ENCODE data around the gene SLCO2B1.
"Not testable (repeated sequence)": the region's sequence is repeated elsewhere in the genome, so short reads cannot be mapped to it uniquely, and the experiment has no call there.

The SLCO2B1 gene, protein sequence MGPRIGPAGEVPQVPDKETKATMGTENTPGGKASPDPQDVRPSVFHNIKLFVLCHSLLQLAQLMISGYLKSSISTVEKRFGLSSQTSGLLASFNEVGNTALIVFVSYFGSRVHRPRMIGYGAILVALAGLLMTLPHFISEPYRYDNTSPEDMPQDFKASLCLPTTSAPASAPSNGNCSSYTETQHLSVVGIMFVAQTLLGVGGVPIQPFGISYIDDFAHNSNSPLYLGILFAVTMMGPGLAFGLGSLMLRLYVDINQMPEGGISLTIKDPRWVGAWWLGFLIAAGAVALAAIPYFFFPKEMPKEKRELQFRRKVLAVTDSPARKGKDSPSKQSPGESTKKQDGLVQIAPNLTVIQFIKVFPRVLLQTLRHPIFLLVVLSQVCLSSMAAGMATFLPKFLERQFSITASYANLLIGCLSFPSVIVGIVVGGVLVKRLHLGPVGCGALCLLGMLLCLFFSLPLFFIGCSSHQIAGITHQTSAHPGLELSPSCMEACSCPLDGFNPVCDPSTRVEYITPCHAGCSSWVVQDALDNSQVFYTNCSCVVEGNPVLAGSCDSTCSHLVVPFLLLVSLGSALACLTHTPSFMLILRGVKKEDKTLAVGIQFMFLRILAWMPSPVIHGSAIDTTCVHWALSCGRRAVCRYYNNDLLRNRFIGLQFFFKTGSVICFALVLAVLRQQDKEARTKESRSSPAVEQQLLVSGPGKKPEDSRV

DNA sequence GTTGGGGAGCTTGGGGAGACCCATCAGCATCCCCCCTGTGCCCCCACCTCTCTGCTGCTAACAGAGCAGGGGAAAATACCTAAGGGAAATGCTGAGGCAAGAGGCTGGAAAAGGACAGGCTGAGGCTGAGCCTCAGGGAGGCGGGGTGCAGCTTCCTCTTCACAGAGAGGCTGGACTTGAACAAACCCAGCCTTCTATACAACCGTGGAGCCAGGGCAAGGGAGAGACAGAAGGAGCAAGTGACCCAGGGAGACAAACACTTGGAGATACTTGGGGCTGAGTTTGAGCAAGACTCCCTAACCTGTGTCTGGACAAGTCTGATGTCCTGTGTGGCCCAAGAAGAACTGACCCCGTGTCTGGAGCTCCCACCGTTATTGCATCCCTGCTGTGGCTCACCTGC lies at the start of gene SLCO2B1:
SLCO2B1 (plus strand) TSS at position 229 of the 400 bp plus-strand sequence. CDS start 275 bp downstream, outside the sequence.
- FAIRE-seq (no peak), DNase-seq (ENCODE audit: insufficient read length, low spot score) (no peak)

DNA sequence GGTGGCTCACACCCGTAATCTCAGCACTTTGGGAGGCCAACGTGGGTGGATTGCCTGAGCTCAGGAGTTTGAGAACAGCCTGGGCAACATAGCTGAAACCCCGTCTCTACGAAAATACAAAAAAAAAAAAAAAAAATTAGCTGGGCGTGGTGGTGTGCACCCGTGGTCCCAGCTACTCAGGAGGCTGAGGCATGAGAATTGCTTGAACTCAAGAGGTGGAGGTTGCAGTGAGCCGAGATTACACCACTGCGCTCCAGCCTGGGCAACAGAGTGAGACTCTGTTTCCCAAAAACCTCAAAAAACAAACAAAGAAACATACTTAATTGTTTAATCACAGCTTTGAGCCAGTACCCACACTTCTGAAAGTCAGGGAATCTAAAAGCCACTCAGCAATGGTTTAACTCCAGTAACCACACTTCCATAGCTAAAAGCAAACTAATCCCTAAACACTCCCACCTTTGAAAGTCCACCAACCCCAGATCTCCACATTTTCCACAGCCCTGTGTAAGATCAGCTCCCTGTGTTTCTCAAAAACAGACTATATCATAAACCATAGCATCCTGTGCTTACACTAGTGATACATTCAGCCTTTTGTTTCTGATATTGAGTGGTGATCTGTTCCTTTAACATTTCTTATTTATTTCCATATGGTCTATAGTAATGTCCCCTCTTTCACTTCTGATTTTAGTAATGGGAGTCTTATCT lies 49.3 kb upstream of the SLCO2B1 start:
- DNase-seq (ENCODE audit: insufficient read length, low spot score), result no peak
- peak; percentile 28 for FAIRE-seq

DNA sequence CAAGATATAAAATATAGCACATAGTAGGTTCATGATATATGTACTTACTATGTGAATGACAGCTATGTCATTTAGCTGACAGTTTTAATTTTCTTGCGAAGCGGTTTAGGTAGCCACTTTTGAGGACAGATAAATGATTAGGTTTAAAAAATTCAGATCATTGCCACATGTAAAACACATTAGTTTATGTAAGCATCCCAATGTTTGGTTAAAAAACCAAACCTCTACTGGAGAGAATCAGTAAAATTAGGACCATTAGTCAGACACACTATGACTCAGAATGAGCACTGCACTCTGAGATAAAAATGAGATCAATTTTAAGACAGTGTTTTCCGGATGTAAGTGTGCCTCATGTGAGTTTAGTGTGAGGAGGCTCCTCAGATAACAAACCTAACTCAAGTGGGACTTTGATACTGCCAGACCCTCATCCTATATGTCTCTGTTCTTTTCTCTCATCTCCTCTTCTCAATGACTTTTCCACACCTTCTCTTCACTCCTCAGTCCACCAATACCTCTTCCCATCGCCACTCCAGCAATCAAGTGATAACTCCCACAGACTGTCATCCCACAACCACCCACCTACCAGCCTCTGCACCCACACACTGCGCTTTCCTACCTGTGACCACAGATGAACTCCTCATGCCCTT lies 47.4 kb upstream of the SLCO2B1 start:
- no peak for DNase-seq (ENCODE audit: insufficient read length, low spot score)
- peak; percentile 72 for FAIRE-seq

DNA sequence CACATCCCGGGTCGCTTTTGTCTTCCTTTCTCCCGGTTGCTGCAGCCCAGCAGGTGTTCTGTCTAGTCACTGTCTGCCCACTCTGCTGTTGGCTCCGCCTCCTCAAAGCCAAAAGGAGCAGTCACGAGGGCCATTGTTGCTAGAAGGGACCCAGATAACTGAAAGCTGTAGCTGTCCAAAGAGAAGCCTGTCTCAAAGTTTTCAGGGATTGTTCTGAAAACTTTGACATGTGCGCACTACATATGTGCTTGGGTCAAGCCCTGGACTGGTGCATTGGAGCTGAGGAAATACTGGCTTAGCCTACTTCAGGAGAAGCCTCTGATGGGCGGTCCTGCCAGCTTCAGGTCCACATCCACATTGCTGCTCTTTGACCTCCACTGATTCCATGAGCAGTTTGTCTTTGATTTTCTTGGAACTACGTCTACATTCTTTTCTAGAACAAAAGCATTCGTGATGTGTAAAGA lies 45.4 kb upstream of the SLCO2B1 start:
- DNase-seq (ENCODE audit: insufficient read length, low spot score) (no peak), FAIRE-seq (no peak)

DNA sequence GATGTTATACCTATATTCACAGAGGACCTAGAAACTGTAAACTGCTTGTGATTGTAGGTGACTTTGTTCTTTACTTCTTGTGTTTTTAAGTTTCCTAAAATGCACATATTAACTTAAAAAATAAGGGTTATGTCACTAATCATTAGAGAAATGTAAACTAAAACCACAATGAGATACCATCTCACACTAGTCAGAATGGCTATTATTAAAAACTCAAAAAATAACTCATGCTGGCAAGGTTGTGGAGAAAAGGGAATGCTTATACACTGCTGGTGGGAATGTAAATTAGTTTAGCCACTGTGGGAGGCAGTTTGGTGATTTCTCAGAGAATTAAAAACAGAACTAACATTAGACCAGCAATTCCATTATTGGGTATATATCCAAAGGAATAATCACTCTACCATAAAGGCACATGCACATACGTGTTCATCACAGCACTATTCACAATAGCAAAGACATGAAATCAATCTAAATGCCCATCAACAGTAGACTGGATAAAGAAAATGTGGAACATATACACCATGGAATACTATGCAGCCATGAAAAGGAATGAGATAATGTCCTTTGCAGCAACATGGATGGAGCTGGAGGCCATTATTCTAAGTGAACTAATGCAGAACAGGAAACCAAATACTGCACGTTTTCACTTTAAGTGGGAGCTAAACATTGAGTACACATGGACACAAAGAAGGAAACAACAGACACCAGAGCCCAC lies 44.8 kb upstream of the SLCO2B1 start:
- FAIRE-seq; DNase-seq (ENCODE audit: insufficient read length, low spot score): not testable (repeated sequence)

DNA sequence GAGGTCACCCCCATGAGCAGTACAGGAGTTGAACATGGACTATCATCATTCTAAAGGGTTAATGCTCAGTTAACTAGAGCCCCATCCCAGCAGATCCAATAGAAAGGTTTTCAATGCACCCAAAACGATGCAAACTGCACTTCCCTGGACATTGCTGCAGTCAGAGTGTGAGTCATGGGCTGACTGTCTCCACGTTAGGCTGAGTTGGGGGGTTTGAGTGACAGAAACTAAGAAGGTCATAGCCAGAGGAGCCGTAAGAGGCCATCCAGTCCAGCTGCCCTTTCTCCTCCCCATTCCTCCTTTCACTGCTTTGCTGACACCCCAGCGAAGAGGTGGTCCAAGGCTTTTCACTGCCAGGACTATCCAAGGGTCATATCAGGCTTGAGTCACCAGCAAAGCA lies 43.7 kb upstream of the SLCO2B1 start:
- FAIRE-seq, result no peak
- DNase-seq (ENCODE audit: insufficient read length, low spot score), result no peak

DNA sequence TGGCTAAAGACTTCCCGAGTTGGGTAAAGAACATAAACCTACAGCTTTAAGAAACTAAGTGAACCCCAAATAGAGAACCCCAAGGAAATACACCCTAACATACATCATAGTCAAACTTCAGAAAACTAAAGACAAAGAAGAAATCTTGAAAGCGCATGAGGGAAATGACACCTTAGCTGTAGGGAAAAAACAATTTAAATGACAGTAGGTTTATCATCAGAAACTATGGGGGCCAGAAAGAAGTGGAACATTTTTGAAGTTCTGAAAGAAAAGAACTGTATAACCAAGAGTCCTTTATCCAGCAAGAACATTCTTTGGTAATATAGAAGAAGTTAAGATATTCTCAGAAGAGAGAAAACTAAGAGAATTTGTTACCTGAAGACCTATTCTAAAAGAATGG lies 38.7 kb upstream of the SLCO2B1 start:
- DNase-seq (ENCODE audit: insufficient read length, low spot score), result no peak
- no peak for FAIRE-seq

DNA sequence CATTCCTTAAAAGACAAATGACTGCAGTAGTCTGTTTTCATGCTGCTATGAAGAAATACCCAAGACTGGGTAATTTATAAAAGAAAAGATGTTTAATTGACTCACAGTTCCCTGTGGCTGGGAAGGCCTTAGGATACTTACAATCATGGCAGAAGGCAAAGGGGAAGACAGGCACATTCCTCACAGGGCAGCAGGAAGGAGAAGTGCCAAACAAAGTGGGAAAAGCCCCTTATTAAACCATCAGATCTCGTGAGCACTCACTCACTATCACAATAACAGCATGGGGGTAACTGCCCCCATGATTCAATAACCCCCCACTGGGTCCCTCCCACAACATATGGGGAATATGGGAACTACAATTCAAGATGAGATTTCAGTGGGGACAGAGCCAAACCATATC lies 37.9 kb upstream of the SLCO2B1 start:
- FAIRE-seq (no peak), DNase-seq (ENCODE audit: insufficient read length, low spot score) (no peak)

DNA sequence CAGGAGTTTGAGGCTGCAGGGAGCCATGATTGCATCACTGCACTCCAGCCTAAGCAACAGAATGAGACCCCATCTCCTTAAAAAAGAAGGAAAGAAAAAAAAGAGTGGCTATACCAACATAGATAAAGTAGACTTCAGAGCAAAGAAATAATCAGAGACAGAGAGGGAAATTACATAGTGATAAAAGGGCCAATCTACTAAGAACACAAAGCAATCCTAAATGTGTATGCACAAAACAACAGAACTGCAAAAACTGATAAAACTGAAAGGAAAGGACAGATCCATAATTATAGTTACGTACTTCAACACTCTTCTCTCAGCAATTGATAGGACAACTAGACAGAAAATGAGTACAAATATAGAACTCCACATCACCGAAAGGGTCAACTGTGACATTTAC lies 36.4 kb upstream of the SLCO2B1 start:
- DNase-seq (ENCODE audit: insufficient read length, low spot score) (no peak), FAIRE-seq (no peak)

DNA sequence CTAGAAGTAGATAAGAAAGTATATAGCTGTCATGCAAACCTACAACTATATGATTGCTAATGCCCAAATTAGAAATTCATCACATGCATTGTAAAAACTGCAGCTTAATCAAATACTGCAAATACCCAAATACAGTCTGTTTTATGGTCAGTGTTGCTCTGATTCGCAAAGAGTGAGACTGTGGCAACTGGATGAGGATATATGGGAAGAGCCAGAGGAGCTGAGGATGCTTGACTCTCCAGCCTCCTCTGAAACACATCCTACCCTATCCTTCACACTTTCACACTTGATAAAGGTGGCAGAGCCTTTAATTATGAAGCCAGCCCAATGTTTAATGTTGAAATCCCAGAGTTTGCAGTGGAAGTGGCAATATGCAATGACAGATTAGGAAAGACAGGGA lies 32.3 kb upstream of the SLCO2B1 start:
- no peak for FAIRE-seq
- no peak for DNase-seq (ENCODE audit: insufficient read length, low spot score)

DNA sequence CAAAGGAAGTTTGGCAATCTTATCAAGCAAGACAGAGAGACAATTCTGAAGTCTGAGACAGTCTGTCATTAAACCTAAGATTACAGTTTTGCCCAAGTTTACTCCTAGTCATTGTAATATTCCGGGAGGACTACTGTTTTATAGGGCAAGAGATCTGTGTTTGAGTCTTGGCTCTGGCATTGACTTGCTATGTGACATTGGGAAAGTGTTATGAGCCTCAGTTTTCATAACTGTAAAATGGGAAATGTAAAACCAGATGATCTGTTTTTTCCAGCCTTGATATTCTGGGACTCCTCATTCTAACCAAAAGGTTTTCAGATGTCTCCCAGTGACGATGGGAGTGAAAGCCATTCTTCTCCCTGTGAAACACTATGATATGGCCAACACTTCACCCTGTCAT lies 24.3 kb upstream of the SLCO2B1 start:
- no peak for DNase-seq (ENCODE audit: insufficient read length, low spot score)
- no peak for FAIRE-seq

DNA sequence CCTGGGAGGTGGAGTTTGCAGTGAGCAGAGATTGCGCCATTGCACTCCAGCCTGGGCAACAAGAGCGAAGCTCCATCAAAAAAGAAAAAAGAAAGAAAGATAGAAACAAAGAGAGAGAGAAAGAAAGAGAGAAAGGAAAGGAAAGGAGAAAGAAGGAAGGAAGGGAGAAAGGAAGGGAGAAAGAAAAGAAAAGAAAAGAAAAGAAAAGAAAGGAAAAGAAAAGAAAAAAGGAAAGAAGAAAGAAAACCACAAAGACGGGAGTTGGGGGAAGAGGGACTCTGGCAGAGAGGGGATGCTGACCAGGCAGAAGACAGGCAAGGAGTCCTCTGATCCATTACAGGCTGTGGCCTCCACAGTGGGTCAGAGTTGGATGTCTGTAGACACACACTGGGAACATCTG lies 18.8 kb upstream of the SLCO2B1 start:
- FAIRE-seq (no peak), DNase-seq (ENCODE audit: insufficient read length, low spot score) (no peak)

DNA sequence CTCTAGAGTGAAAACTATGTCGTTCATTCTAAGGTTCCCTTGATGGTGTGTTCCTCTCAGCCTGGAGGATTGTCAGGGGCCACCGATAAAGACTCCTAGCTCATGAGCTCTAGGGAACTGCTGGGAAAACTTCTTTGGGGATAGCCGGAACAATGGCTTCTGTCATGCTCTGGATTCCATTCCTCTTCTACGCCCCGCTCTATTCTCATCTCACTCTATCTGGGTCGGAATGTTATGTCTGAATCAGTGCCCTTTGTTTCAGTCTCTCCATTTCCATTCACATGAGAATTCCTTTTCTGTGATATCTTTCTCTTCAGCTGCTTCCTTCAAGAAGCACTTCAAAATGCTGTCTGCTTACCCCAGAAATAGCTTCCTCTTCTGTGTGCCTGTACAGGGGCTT lies 16.9 kb upstream of the SLCO2B1 start:
- no peak for FAIRE-seq
- DNase-seq (ENCODE audit: insufficient read length, low spot score), result no peak

DNA sequence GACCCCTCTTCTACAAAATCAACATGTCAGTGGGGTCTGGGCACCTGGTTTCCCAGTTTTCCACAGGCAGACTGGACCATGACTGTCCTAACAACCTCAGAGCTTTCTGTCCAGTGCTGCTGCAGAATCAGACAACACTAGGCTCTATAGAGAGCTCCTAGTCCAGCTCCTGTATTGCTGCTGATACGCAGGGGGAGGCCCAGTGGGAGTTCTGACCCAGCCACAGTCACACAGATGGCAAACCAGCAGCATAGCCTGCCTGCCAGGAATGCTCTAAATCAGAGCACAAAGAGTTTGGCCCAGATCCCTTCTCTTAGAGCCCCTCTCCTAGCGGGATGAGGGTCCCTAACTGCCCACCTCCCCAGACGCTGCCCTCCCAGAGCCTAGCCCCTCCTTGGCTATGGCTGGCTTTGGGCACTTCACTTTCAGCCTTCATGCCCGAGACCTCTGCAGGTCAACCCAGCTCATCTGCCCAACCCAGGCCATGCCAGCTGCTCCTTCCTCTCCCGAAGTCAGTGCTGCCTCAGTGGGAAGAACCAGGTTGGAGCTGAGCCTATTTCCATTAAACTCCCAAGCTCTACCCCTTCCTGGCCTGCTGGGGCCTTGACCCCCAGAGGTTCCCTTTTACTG lies 15.8 kb upstream of the SLCO2B1 start:
- FAIRE-seq, result no peak
- no peak for DNase-seq (ENCODE audit: insufficient read length, low spot score)

DNA sequence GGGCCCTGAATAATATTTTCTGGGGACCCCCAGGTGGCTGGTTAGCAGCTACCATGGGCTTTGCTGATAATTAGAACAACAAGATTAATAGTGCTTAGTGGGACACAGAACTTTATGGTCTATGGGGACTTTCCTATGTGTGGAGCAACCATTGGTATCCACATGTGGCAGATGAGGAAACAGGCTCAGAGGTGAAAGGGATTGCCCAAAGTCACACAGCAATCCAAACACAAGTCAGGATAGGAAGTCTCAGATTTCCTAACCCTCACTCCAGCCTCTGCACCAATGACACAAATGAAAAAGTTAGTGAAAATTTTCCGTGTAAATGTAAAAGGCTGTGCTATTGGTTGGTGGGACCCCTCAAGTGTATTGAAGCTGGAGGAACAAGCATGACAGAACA lies 15.3 kb upstream of the SLCO2B1 start:
- DNase-seq (ENCODE audit: insufficient read length, low spot score) (no peak), FAIRE-seq (no peak)

DNA sequence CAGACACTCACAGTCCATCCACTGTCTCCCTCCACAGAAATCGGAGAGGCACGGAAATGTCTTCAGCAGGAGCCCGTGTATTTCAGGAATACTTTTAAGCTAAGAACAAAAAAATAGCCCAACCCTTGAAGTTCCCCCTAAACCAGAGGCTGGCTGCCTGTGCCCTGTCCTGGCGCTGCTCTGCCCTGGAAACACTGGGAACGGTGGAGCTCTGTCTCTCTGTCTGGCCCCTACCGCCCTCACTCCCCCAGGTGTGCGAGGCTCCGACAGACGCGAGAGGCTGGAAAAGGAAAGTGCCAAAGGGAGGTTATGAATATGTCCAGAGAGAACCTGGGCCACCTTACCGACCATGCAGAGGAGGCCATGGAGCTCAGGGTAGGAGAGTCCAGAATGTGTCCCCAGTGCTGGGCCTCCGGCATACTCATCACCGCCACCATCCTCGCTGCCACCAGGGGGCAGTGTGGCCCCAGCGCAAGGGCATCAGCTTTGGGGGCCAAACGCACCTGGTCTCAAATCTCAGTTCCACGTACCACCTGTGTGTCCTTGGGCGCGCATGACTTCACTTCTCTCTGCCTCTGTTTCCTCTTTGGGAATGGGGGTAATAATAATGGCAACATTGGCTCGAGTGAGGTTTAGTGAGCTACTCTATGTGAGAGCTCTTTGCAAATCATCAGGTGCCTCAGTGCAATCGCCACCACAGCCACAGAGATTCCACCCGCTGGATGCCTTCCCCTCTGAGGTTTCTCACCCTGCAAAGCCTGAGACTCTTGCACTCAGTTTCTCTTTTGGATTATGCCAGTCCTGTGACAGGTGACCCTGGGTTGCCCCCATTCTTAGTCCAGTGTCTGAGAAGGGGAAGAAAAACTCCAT lies 10.4 kb upstream of the SLCO2B1 start:
- peak; percentile 43 for DNase-seq (ENCODE audit: insufficient read length, low spot score)
- FAIRE-seq, result peak; percentile 14

DNA sequence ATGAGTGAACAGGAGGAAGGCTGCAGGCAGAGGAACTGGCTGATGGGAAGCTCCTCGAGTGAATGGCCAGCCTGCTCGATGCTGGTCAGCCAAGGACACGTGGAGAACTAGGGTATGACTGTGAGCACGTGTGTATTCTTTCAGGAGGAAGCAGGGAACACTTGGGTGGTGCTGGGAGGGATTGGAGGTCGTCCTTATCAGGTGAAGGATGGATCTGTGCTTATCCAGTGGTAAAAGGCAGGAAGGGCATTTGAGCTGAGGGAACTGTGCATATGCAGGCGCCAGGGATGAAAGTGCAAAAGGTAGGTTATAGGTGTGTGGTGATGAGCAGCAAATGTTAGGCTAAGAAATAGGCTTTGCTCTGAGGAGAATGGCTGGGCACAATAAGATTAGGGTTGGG lies 9.7 kb upstream of the SLCO2B1 start:
- FAIRE-seq (no peak), DNase-seq (ENCODE audit: insufficient read length, low spot score) (no peak)

DNA sequence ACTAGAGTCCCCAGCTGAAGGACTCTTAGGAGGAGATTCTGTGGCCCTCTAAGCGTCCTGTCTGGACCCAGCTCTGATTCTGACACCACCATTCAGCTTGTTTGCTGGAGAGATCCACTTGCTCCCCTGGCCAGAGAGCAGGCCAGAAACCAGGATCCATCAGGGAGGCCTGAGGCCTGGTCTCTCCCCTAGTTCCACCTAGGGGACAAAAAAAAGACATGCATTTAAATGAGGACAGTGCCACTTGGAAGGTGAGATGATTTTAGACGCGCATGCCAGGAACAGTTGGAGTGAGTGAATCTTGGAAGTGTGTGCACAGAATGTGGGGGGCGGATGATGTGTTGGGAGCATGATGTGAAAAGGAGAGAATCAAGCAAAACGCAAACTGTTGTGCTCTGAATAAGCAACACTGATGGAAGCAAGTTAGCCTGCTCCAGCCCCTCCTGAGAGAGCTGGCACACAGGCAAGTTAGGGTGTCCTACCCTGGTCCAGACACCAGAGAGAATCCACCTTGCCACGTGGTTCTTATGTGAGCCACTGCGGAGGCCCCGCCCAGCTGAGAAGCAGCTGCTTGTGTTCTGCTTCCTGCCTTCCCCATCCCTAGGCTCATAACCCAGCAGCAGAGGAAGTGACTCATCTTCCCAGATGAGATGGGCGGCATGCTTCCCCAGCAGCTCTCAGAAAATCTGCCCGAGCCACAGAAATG lies 8.0 kb upstream of the SLCO2B1 start:
- DNase-seq (ENCODE audit: insufficient read length, low spot score), result peak; percentile 66
- FAIRE-seq, result peak; percentile 82

DNA sequence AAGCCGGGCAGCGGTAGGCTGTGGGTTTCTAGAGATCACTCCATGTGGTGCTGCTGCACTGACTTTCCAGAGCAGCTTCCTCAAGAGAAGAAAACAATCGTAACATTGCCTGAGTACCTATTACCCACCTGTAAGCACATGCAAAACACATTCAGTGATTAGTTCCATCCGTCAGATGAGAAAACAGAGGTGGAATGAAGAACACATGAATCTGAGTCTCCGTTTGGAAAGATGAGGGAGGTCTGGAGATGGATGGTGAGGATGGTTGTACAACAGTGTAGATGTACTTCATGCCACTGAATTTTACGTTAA lies 7.5 kb upstream of the SLCO2B1 start:
- no peak for FAIRE-seq

More for the DNA sequence above, 7.5 kb upstream of the SLCO2B1 start:
- no peak for DNase-seq (ENCODE audit: insufficient read length, low spot score)

All from GM19239 (cell line).